Measurements from ENCODE around the gene UBE2D3. TPM values are rescaled to one million over a fixed set of nuclear protein-coding genes. Genes with fewer than 3 reads are reported as not detected.
A peak's percentile ranks its signal among the peaks of the same experiment; 100 is the strongest.

The UBE2D3 gene
- total RNA-seq, 3 donors from 2014 or later, result 374 to 405 (median 392) TPM

DNA sequence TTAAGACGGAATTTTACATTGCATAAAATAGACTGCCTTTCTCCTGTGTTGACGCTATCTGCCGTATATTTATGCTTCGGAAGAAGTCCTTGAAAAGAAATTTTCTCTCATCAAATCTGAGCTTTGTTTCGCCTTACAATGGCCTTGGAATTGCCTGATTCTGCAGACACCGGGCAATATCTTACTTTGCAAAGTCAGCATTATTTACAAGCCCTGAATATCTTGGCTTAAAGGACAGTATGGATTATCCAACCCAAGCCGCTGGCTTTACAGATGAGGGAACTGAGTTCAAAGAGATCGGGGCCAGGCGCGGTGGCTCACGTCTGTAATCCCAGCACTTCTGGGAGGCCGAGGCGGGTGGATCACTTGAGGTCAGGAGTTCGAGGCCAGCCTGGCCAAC, 65.4 kb downstream of the UBE2D3 start:
- Histone ChIP-seq H3K9me3 (no peaks in the 10 kb centered on the region), H3K27ac (no peak overlapping the region), H3K27me3 (no peaks in the 10 kb centered on the region), H3K4me3 (peak overlapping the region in 2 of 3 donors; percentile 83 to 88), H3K4me1 (no peaks in the 10 kb centered on the region), H3K36me3 (no peaks in the 10 kb centered on the region)
- intact Hi-C loops (cut with DNase I; ENCODE audit: low total_unique reads), result no loop called here
- no peak for DNase-seq (ENCODE audit: low spot score in 2 of 2)
- TF ChIP-seq, protein P1, sequence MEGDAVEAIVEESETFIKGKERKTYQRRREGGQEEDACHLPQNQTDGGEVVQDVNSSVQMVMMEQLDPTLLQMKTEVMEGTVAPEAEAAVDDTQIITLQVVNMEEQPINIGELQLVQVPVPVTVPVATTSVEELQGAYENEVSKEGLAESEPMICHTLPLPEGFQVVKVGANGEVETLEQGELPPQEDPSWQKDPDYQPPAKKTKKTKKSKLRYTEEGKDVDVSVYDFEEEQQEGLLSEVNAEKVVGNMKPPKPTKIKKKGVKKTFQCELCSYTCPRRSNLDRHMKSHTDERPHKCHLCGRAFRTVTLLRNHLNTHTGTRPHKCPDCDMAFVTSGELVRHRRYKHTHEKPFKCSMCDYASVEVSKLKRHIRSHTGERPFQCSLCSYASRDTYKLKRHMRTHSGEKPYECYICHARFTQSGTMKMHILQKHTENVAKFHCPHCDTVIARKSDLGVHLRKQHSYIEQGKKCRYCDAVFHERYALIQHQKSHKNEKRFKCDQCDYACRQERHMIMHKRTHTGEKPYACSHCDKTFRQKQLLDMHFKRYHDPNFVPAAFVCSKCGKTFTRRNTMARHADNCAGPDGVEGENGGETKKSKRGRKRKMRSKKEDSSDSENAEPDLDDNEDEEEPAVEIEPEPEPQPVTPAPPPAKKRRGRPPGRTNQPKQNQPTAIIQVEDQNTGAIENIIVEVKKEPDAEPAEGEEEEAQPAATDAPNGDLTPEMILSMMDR (IDR thresholded peaks at IDR 0.05), result no peak
- TF ChIP-seq POLR2AphosphoS5 (IDR thresholded peaks at IDR 0.05) (no peak), POLR2A (IDR thresholded peaks at IDR 0.05) (no peak)

DNA sequence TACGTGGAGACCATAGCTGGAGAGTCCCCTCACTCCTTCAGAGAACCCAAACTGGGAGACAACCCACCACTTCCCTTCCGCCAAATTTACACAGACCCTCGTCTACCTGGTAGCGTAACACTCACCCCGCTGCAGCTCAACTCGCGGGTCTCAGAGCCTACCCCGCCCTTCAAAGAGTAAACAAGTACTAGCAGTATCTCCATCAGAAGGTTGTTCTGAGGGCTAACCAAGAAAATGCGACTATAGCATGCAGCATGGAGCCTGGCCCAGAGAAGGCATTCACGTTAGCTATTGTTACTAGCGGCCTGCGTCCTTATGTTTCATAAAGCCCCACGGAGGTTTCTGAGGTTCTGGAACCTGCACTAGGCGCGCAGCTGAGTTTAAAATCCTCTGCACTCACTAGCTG, 66.1 kb downstream of the UBE2D3 start:
- H3K27me3 ChIP-seq, result no peaks in the 10 kb centered on the region
- TF ChIP-seq POLR2A (IDR thresholded peaks at IDR 0.05), result no peak
- TF ChIP-seq POLR2AphosphoS5 (IDR thresholded peaks at IDR 0.05), result no peak
- TF ChIP-seq, protein P1 (IDR thresholded peaks at IDR 0.05), result no peak
- H3K27ac ChIP-seq, result peak overlapping the region; percentile 73 to 85
- intact Hi-C loops (cut with DNase I; ENCODE audit: low total_unique reads), result no loop called here
- H3K4me1 ChIP-seq, result no peaks in the 10 kb centered on the region
- H3K9me3 ChIP-seq, result no peaks in the 10 kb centered on the region
- H3K4me3 ChIP-seq, result peak overlapping the region; percentile 74 to 88 (median 83)
- DNase-seq (ENCODE audit: low spot score in 2 of 2), result no peak
- H3K36me3 ChIP-seq, result no peaks in the 10 kb centered on the region

DNA sequence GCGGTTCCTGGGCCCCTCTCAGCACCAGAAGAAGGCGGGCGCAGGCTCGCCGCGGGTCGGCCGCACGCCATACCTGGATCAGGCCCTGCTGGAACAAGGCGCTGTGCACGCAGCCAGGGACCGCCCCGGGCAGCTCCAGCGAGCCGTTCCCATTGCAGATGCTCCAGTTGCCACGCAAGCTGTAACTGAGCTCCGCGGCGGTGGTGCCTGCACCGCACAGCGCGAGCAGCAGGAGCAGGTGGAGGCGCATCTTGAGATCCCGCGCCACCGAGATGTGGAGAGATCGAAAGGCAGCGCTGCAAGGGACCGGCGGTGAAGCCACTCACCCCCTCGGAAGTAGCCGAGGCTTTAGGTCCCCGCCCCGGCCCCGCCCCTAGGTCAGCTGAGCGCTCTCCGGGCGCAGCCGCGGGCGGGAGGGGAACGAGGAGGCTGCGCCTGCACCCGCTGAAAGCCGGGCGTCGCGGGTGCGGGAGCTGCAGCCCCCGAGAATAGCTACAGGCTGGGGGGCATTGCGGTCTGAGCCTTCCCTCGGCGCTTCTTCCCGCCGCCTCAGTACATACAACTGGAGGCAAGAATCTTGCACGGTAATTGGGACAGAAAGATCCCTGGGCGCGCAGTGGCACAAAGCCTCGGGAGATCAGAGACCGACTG, 66.6 kb downstream of the UBE2D3 start, which contains the start of gene MANBA:
Gene MANBA (minus strand): TSS at position 324 of the 651 bp plus-strand sequence. CDS start 74 bp downstream, at position 250.
- H3K4me1 ChIP-seq, result no peaks in the 10 kb centered on the region
- TF ChIP-seq POLR2AphosphoS5 (IDR thresholded peaks at IDR 0.05), result peak in 2 of 3 donors; percentile 22 to 51
- TF ChIP-seq POLR2A (IDR thresholded peaks at IDR 0.05), result no peak
- DNase-seq (ENCODE audit: low spot score in 2 of 2), result peak; percentile 44 to 70
- H3K27ac ChIP-seq, result peak within 1 kb of the TSS; percentile 73 to 85
- H3K9me3 ChIP-seq, result no peaks in the 10 kb centered on the region
- no peaks in the 10 kb centered on the region for H3K36me3 ChIP-seq
- intact Hi-C loops (cut with DNase I; ENCODE audit: low total_unique reads), result no loop called here
- peak within 1 kb of the TSS; percentile 74 to 88 (median 83) for H3K4me3 ChIP-seq
- H3K27me3 ChIP-seq, result no peaks in the 10 kb centered on the region

DNA sequence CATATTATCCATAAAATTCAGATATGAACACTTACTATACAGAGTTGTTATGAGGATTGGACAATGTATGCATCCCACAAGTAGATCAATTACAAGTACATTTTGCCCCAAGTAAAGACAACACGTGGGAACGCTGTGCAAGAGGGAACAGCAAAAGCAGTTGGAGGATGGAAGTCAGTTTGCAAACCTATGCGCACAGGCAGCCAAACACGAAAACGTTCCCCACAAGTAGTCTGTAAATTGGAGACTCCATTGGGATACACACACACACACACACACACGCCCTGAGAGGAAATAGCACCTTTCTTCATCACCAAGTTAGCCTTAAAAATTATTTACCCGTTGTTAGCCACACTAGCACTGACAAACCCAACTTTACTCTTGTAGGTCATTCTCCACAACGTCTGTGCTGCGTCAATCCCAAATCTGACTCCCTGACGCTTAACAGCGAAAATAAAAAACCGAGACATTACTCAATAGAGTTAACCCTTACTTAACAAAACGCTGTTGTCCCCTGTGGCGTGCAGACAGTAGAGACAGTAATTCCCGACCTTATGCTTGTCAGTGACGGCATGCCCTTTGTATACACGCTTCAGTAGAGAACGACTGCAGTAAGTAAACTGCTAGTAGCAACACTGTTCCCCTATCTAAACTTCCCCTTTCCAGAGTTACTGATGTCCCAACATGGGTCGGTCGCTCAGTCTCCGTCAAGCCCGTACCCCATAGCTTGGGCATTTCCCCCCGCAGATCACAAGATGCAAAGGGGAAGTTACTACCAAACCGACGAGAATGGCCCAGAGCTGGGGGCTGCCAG, 67.3 kb downstream of the UBE2D3 start:
- intact Hi-C loops (cut with DNase I; ENCODE audit: low total_unique reads), result loop anchor here (5.0 kb wide), 1 partner anchor 252 kb away; no protein-coding TSS in a partner anchor
- no peaks in the 10 kb centered on the region for H3K4me1 ChIP-seq
- H3K27me3 ChIP-seq, result no peaks in the 10 kb centered on the region
- peak overlapping the region; percentile 74 to 88 (median 83) for H3K4me3 ChIP-seq
- H3K27ac ChIP-seq, result peak overlapping the region; percentile 73 to 85
- no peaks in the 10 kb centered on the region for H3K9me3 ChIP-seq
- no peaks in the 10 kb centered on the region for H3K36me3 ChIP-seq
- DNase-seq (ENCODE audit: low spot score in 2 of 2), result no peak
- TF ChIP-seq POLR2AphosphoS5 (IDR thresholded peaks at IDR 0.05) (no peak), POLR2A (IDR thresholded peaks at IDR 0.05) (no peak)
- TF ChIP-seq, protein P1 (IDR thresholded peaks at IDR 0.05), result no peak

DNA sequence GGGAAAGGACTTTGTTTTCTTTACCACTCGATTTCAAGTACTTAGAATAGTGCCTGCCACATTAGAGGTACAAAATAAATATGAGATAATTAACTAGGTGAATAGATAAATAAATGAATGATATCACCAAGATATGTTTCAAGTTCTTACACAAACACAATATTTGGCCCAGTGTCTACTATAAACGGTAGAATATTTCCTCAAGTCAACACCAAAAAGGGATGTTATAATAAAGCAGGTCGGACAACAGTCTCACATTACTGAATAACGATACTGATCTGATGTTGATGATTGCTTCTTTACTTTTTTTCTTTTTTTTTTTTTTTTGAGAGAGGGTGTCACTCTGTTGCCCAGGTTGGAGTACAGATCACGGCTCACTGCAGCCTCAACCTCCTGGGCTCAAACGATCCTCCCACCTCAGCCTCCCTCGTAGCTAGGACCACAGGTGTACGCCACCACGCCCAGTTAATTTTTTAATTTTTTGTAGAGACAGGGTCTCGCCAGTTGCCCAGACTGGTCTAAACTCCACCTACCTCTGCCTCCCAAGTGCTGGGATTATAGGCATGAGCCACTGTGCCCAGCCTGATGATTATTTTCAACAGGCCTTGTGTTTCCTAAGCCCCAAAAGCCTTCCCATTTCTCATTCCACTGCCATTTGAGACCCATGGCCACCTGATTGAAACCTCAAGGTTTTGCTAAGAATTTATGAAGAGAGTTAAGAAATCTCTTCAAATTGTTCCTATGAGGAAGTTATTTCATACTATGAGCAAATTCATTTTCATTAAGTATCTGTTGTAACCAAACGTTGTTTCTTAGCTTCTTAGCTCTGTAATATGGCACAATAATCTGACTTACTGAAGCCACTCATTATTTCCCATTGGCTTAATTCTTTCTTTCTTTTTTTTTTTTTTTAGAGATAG, 68.8 kb downstream of the UBE2D3 start:
- Histone ChIP-seq H3K4me1 (no peaks in the 10 kb centered on the region), H3K27ac (peak overlapping the region; percentile 7 to 66), H3K4me3 (no peak overlapping the region), H3K9me3 (no peaks in the 10 kb centered on the region), H3K36me3 (no peaks in the 10 kb centered on the region), H3K27me3 (no peaks in the 10 kb centered on the region)
- intact Hi-C loops (cut with DNase I; ENCODE audit: low total_unique reads), result loop anchor here (5.0 kb wide), 1 partner anchor 254 kb away; no protein-coding TSS in a partner anchor
- no peak for TF ChIP-seq POLR2AphosphoS5 (IDR thresholded peaks at IDR 0.05)
- no peak for TF ChIP-seq POLR2A (IDR thresholded peaks at IDR 0.05)
- TF ChIP-seq, protein P1 (IDR thresholded peaks at IDR 0.05), result no peak
- DNase-seq (ENCODE audit: low spot score in 2 of 2), result no peak

Measured in breast epithelium (tissue), 4 donors.